ENCODE results near the gene AKT2.

Gene AKT2

GRCh38 chr19:40273469-40274360, 11.4 kb downstream of the AKT2 start:
- no peak for DNase-seq

DNA sequence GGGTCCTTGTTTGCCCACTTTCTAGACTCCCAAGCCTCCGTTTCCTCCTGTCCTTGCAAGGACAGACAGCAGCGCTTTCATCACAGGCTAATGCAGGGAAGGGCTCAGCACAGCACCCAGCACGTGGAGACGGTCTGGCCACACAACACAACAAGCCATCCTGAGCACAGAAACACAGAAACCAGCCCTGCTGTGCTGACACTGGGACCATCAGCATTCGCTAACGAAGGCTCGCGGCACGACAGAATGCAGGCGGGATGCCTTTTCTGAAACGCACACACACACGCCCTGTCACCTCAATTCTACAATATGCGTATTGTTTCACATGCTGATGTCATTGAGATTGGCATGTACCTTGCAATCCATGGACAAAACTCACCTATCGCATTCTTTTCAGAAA, 12.9 kb downstream of the AKT2 start:
- no peak for DNase-seq

DNA sequence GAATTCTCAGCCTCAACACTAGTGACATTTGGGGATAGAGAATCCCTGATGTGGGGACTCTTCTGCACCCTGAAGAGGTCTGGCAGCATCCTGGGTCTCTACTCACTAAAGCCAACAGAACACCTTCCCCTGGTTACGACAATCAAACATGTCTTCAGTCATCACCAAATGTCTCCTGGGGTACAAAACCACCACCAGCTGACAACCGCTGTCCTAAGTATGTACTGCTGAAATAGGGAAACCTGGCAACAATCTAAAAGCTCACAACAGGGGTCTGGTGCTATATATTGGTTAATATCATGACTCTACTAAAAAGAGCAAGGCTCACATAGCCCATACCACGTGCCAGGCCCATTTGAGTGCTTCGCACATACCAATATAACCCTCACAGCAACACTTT, 13.4 kb downstream of the AKT2 start:
- no peak for DNase-seq

DNA sequence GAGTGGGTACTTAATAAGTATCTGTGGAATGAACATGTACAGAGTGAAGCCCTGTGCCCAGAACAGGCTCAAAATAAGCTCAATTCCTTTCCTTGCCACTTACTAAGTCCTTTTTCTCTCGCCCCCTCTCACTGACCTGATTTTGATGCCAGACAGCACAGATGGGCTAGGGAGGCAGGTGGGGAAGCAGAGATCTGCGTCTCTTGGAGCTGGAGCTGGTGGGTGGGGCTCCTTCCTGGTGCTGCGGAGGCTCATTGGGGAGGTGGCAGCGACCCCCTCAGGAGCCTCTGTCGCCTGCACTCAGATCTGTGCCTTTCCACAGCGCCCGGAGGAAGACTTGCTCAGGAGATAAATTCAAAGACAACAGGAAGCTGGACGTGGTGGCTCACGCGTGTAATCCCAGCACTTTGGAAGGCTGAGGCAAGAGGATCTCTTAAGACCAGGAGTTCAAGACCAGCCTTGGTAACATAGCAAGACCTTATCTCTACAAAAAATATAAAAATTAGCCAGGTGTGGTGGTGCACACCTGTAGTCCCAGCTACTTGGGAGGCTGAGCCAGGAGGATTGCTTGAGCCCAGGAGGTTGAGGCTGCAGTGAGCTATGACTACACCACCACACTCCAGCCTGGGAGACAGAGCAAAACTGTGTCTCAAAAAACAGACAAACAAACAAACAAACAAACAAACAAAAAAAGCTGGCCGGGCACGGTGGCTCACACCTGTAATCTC, 14.6 kb downstream of the AKT2 start:
- no peak for DNase-seq

- no peak for DNase-seq
Observed at GRCh38 chr19:40269216-40269940, 15.8 kb downstream of the AKT2 start.

DNA sequence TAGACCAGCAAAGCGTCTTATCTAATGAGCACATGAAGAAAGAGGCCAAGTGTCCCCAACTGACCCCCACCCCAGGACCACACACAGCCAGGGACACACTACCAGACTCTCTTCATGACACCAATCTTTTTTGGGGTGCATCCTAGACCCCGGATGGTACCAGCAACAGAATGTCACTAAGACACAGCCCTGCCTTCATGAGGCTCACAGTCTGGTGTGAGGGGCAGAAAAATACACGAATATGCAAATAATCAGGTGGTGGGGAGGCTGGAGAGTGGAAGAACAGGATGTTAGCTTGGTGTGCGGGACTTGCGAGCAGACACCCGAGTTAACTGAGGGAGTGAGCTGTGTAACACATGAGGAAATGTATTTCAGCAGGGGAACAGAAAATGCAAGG, 17.5 kb downstream of the AKT2 start:
- no peak for DNase-seq

GRCh38 chr19:40266912-40267600, 18.1 kb downstream of the AKT2 start:
- DNase-seq: no peak

GRCh38 chr19:40266119-40266518, 19.0 kb downstream of the AKT2 start:
- no peak for DNase-seq

GRCh38 chr19:40265763-40266099, 19.4 kb downstream of the AKT2 start:
- DNase-seq: no peak

- DNase-seq: no peak
Observed at GRCh38 chr19:40265055-40265762, 19.9 kb downstream of the AKT2 start.

GRCh38 chr19:40264314-40265054, 20.7 kb downstream of the AKT2 start:
- DNase-seq: no peak

DNA sequence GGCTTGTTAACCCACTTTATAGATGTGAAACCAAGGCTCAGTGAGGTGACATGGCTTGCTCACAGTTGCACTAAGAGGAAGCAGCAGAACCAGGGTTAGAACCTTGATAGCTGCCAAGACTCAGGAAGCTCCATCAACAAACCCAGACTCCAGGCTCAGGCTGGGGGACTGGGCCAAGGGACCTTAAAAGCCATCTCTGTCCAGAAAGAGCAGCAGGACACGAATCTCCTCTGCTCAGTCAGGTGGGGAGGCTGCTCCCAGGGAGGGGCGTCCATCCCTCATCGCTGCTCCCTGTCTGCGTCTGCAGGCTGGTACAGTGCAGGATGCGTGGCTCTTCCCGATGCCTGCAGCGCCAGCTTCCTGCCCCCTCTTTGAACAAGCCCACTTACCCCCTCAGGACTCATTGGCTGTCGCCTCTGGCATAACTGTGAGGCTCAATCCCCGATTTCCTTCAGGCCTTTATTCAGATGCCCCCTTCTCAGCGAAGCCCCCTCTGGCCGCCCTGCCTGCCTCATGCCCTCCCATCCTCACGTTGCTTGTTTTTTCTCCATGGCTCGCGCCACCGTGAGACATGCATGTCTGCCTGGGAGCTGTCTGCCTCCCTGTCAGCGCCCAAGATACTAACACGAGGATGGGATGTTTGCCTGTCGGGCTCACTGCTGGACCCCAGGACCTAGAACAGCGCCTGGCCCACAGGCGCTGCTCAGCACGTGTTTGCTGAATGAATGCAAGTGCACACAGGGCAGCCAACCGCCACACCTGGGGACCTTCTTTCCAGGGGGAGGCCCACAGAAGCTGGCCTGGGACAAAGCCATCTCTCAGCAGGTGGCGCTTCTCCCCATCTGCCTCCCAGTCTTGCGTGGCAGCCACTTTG, 21.5 kb downstream of the AKT2 start:
- no peak for DNase-seq

DNA sequence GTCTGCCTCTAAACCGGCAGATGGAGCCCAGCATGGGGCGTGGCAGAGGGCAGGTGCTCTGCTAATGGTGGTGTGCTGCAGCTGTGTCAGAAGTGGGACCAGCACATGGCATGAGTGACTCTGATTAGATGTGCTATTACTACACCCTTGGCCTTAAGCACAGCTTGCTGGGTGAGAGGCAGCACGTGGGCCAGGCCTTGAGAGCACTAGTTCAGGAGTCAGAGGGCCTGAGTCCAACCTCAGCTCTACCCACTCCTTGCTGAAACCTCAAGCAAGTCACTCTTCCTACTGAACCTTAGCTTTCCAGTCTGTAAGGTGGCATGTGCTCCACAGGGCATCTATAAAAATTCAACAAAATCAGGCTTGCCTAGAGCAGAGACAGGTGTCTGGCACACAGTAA, 22.7 kb downstream of the AKT2 start:
- no peak for DNase-seq

GRCh38 chr19:40261631-40262030, 23.5 kb downstream of the AKT2 start:
- peak in 2 of 4 experiments; percentile 21 to 38 for DNase-seq

DNA sequence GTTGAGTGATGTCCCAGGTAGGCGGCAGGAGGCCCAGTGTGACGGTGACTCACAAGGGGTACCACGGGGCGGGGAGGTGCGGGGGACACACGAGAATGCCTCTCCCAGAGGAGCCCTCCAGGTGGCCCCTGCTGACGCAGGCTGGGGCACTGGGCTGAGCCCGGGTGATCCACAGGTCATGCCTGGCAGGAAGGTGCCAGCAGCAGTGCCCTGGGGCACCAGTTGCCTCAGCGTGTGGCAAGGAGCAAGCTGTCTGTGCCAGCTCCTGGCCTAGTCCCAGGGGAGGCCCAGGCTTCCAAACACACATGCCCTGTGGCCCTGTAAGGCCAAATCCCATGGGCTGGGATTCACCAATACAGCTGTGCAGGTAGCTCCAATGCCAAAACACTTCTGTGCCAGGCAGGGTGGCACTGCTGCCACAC, 28.0 kb downstream of the AKT2 start:
- no peak for DNase-seq

DNA sequence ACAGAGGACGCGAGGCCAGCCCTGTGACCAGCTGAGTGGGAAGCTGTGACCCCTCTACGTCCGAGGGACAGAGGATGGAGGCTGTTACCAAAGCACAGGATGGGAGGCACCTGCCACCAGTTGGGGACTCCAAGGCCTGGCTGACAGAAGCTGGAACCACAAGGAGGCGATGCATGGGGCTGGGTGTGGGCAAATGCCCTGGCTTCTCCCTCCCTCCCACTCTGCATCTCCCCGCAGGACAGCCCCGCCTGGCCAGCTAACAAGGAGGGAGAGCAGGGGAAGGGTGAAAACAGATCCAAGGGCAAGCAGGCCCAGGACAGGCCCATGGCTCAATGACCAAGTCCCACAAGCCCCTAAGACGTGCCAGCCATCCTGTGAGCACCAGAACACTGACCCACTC, 28.6 kb downstream of the AKT2 start:
- DNase-seq: no peak

GRCh38 chr19:40255619-40256166, 29.5 kb downstream of the AKT2 start:
- DNase-seq: no peak

- no peak for DNase-seq
Observed at GRCh38 chr19:40254714-40255418, 30.3 kb downstream of the AKT2 start.

- no peak for DNase-seq
Observed at GRCh38 chr19:40253611-40254092, 31.5 kb downstream of the AKT2 start.
